Prostate gland (tissue), 2 donors: ENCODE measurements around the gene METTL26.

ENCODE experiments used
- POLR2A ChIP-seq: fragments of 450-650 bp; IDR thresholded peaks from one replicate; pipeline ENCODE4 v1.6.1; 2016; ENCODE audit warnings: antibody characterized with exemption, mild to moderate bottlenecking
- POLR2AphosphoS5 ChIP-seq: sonication (generic); formaldehyde crosslinking; IDR thresholded peaks from one replicate; pipeline ENCODE4 v1.6.1; 2017; ENCODE audit warnings: antibody characterized with exemption
- TF ChIP-seq, protein P1 (sequence below), 4 experiments: fragments of 200-600 bp in 2 of 4; fragments of 450-650 bp in 2 of 4; sonication (generic) in 2 of 4; IDR thresholded peaks; 1 replicate in 3 of 4; 2 replicates in 1 of 4; pipeline ENCODE4 v1.5.1; 2016 to 2019; ENCODE audit warnings: antibody characterized with exemption in 4 of 4, mild to moderate bottlenecking in 2 of 4, moderate library complexity in 2 of 4

DNA sequence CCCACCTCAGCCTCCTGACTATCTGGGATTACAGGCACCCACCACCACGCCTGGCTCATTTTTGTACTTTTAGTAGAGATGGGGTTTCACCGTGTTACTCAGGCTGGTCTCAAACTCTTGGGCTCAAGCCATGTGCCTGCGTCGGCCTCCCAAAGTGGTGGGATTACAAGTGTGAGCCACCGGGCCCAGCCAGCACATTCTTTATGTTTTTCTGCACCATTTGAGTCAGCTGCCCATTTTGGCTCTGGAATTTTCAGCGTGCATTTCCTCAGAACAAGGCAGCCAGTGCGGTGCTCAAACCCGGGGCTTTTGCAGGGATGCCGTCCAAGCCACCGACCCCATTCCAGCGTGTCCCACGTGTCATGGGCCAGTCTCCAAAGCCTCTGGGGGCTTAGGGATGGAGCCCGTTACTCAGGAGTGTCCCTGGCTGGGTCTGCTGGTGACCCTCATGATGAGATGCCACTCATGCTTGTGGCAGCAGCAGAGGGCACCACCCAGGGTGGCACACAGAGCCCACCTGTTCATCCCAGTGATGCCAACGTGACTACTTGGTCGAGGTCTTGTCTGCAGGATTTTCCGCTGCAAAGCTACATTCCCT lies 50.0 kb downstream of the METTL26 start:
- TF ChIP-seq, protein P1, sequence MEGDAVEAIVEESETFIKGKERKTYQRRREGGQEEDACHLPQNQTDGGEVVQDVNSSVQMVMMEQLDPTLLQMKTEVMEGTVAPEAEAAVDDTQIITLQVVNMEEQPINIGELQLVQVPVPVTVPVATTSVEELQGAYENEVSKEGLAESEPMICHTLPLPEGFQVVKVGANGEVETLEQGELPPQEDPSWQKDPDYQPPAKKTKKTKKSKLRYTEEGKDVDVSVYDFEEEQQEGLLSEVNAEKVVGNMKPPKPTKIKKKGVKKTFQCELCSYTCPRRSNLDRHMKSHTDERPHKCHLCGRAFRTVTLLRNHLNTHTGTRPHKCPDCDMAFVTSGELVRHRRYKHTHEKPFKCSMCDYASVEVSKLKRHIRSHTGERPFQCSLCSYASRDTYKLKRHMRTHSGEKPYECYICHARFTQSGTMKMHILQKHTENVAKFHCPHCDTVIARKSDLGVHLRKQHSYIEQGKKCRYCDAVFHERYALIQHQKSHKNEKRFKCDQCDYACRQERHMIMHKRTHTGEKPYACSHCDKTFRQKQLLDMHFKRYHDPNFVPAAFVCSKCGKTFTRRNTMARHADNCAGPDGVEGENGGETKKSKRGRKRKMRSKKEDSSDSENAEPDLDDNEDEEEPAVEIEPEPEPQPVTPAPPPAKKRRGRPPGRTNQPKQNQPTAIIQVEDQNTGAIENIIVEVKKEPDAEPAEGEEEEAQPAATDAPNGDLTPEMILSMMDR (IDR thresholded peaks at IDR 0.05): no peak
- no peak for TF ChIP-seq POLR2AphosphoS5
- no peak for TF ChIP-seq POLR2A
